Islet precursor cell (in vitro differentiated cells): ENCODE measurements around the gene CYP21A2.
A peak's percentile ranks its signal among the peaks of the same experiment; 100 is the strongest.
"Not testable (repeated sequence)": the region's sequence is repeated elsewhere in the genome, so short reads cannot be mapped to it uniquely, and the experiment has no call there.

Source experiments
- DNase-seq: peaks from one replicate; pipeline ENCODE4 v3.0.0-alpha.2; 2018

CYP21A2 gene

GRCh38 chr6:32055756-32056155, 17.5 kb downstream of the CYP21A2 start:
- DNase-seq, result not testable (repeated sequence)

GRCh38 chr6:32056254-32056653, 18.0 kb downstream of the CYP21A2 start:
- no peak for DNase-seq

- no peak for DNase-seq
Measured at GRCh38 chr6:32057966-32058365, 19.8 kb downstream of the CYP21A2 start.

- no peak for DNase-seq
Measured at GRCh38 chr6:32058511-32058963, 20.3 kb downstream of the CYP21A2 start.

GRCh38 chr6:32060966-32061655, 22.9 kb downstream of the CYP21A2 start:
- no peak for DNase-seq

GRCh38 chr6:32064706-32065105, 26.5 kb downstream of the CYP21A2 start:
- no peak for DNase-seq

GRCh38 chr6:32067521-32067920, 29.3 kb downstream of the CYP21A2 start:
- not testable (repeated sequence) for DNase-seq

GRCh38 chr6:32068315-32068714, 30.1 kb downstream of the CYP21A2 start:
- DNase-seq, result not testable (repeated sequence)

GRCh38 chr6:32068867-32069266, 30.7 kb downstream of the CYP21A2 start:
- DNase-seq, result no peak

GRCh38 chr6:32069460-32069859, 31.2 kb downstream of the CYP21A2 start:
- DNase-seq, result no peak

GRCh38 chr6:32069878-32070515, 31.8 kb downstream of the CYP21A2 start:
- DNase-seq, result no peak

- DNase-seq, result no peak
Measured at GRCh38 chr6:32070814-32071543, 32.8 kb downstream of the CYP21A2 start.

- DNase-seq, result no peak
Measured at GRCh38 chr6:32073101-32073500, 34.9 kb downstream of the CYP21A2 start.

- DNase-seq, result no peak
Measured at GRCh38 chr6:32073613-32074012, 35.4 kb downstream of the CYP21A2 start.

- peak; percentile 79 for DNase-seq
Measured at GRCh38 chr6:32074996-32075532, 36.8 kb downstream of the CYP21A2 start.

- peak; percentile 79 for DNase-seq
Measured at GRCh38 chr6:32075781-32076180, 37.6 kb downstream of the CYP21A2 start.

GRCh38 chr6:32076321-32076809, 38.1 kb downstream of the CYP21A2 start:
- peak; percentile 76 for DNase-seq

GRCh38 chr6:32079566-32080290, 41.5 kb downstream of the CYP21A2 start:
- no peak for DNase-seq

- DNase-seq, result peak; percentile 78
Measured at GRCh38 chr6:32081168-32081990, 43.2 kb downstream of the CYP21A2 start.

GRCh38 chr6:32082478-32082877, 44.3 kb downstream of the CYP21A2 start:
- no peak for DNase-seq

- DNase-seq, result peak; percentile 63
Measured at GRCh38 chr6:32082935-32083334, 44.7 kb downstream of the CYP21A2 start.
